Measurements from ENCODE around the gene SNX21. TPM values are rescaled to one million over a fixed set of nuclear protein-coding genes. Genes with fewer than 3 reads are reported as not detected.
A peak's percentile ranks its signal among the peaks of the same experiment; 100 is the strongest.

SNX21 gene
- total RNA-seq, 2 experiments from 2014 or later = 0.96 to 1.1 TPM

DNA sequence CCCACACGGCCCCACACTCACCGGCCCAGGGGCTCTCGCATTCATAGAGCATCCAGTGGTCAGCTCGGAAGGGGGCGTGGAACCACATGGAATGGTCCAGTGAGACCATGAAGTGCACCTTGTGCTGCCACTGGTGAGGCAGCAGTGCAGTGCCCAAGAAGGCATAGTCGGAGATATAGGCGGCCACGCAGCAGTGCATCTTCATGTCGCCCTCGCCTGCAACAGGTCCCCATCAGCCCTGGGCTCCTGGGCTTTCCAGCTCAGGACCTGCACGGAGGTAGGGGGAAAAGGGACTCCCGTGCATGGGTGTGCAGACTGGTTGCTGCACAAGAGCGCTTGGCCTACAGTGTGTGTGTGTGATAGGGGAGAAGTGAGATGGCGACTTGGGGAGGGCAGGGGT is 9.9 kb downstream of the SNX21 start:
- CTCF ChIA-PET = interaction anchor here (1.5 kb wide), 1 partner anchor 17 kb away, joined by 3 read pairs; no protein-coding TSS in a partner anchor

DNA sequence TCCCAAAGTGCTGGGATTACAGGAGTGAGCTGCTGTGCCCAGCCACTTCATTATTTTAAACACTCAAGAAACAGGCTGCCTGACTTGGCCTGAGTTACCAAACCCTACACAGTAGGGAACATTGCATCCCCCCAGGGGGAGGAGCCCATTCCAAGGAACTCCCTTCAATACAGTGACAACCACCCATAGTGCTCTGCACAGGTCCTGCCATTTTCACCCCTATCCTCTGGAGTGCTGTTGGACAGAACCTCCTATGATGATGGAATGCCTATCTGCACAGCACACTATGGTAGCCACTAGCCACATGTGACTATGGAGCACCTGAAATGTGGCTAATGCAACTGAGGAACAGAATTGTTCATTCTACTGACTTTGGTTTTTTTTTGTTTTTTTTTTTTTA is 11.9 kb downstream of the SNX21 start:
- H3K9me3 Mint-ChIP-seq (ENCODE audit: low read depth) = no peaks in the 10 kb centered on the region
- CTCF ChIA-PET = no interaction called here

More for the DNA sequence above, 9.9 kb downstream of the SNX21 start:
- H3K4me3 Mint-ChIP-seq = no peak overlapping the region
- DNase-seq (no peak), ATAC-seq (no peak)
- H3K4me1 Mint-ChIP-seq = peaks cover 6% of the 10 kb centered on the region
- H3K36me3 Mint-ChIP-seq = peaks cover 5% of the 10 kb centered on the region
- H3K27me3 Mint-ChIP-seq = no peaks in the 10 kb centered on the region
- no peaks in the 10 kb centered on the region for H3K9me3 Mint-ChIP-seq (ENCODE audit: low read depth)
- no peak overlapping the region for H3K27ac Mint-ChIP-seq

DNA sequence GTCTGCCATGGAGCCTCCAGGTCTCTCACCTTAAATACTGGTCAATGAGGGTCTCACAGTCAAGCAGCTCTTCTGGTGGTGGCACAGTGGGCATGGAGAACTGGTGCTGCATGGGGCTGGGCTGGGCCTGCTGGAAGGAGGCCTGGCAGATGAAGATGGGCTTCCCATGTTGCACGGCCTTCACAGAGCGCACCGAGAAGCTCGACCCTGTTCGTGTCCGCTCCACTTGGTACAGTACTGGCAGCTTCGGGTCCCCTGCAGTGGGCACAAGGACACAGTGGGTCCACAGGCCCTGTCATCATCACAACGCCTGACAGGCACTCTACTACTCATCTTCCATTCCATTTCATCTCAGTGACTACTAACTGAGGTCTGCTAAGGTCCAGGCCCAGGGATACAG is 14.8 kb downstream of the SNX21 start:
- H3K27ac Mint-ChIP-seq = no peak overlapping the region
- CTCF ChIA-PET = interaction anchor here (1.0 kb wide), 1 partner anchor 20 kb away, joined by 3 read pairs; no protein-coding TSS in a partner anchor

More for the DNA sequence above, 11.9 kb downstream of the SNX21 start:
- no peak for DNase-seq
- H3K27ac Mint-ChIP-seq = no peak overlapping the region
- peaks cover 6% of the 10 kb centered on the region for H3K4me1 Mint-ChIP-seq
- no peak for ATAC-seq
- no peaks in the 10 kb centered on the region for H3K27me3 Mint-ChIP-seq
- peaks cover 12% of the 10 kb centered on the region for H3K36me3 Mint-ChIP-seq
- H3K4me3 Mint-ChIP-seq = no peak overlapping the region

DNA sequence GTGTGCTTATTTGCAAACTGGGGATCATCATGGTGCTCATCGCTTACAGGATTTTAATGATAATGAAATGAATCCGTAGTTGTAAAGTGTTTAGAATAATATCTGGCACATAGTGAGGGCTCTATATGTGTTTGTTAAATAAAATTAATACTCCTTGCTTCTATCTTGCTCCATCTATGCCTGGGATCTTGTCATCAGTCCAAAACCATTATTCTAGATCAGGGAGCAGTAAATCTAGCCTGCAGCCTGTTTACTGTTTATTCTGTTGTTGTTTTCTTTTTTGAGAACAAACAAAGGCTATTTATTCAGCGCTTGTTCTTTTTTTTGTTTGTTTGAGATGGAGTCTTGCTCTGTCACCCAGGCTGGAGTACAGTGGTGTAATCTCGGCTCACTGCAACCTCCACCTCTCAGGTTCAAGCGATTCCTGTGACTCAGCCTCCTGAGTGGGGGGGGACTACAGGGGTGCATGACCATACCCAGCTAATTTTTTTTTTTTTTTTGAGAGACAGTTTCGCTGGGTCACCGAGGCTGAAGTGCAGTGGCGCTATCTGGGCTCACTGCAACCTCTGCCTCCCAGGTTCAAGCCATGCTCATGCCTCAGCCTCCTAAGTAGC is 15.5 kb downstream of the SNX21 start:
- Mint-ChIP-seq H3K9me3 (ENCODE audit: low read depth) (no peaks in the 10 kb centered on the region), H3K27me3 (no peaks in the 10 kb centered on the region), H3K4me1 (no peaks in the 10 kb centered on the region), H3K36me3 (peaks cover 20% of the 10 kb centered on the region), H3K27ac (no peak overlapping the region), H3K4me3 (no peak overlapping the region)
- ATAC-seq (no peak), DNase-seq (no peak)
- CTCF ChIA-PET = interaction anchor here (1.0 kb wide), 1 partner anchor 20 kb away, joined by 3 read pairs; no protein-coding TSS in a partner anchor

More for the DNA sequence above, 14.8 kb downstream of the SNX21 start:
- no peaks in the 10 kb centered on the region for H3K9me3 Mint-ChIP-seq (ENCODE audit: low read depth)
- H3K27me3 Mint-ChIP-seq = no peaks in the 10 kb centered on the region
- no peak for DNase-seq
- ATAC-seq = no peak
- no peaks in the 10 kb centered on the region for H3K4me1 Mint-ChIP-seq
- H3K36me3 Mint-ChIP-seq = peaks cover 17% of the 10 kb centered on the region
- H3K4me3 Mint-ChIP-seq = no peak overlapping the region

DNA sequence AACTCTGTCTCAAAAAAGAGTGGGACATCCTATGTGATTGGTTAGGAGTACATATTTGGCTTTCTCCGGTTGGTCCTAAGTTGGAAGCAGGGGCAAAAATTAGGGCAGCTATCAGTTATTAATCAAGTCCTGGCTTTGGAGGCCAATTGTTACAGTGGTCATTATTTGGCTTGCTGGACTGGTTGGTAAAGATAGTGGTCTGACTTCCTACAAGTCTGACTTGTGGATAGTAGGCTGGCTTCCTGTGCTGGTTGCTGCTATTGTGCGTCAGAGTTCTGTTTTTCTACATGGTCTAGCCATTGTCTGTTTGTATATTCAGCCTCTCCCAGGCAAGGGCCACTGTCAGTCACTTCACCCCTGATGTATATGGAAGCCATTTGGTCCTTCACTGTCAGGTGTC is 16.6 kb downstream of the SNX21 start:
- H3K27ac Mint-ChIP-seq = no peak overlapping the region
- DNase-seq = no peak
- no peaks in the 10 kb centered on the region for H3K27me3 Mint-ChIP-seq
- H3K9me3 Mint-ChIP-seq (ENCODE audit: low read depth) = no peaks in the 10 kb centered on the region
- CTCF ChIA-PET = no interaction called here
- peaks cover 19% of the 10 kb centered on the region for H3K36me3 Mint-ChIP-seq
- ATAC-seq = no peak
- peaks cover 6% of the 10 kb centered on the region for H3K4me1 Mint-ChIP-seq
- no peak overlapping the region for H3K4me3 Mint-ChIP-seq

DNA sequence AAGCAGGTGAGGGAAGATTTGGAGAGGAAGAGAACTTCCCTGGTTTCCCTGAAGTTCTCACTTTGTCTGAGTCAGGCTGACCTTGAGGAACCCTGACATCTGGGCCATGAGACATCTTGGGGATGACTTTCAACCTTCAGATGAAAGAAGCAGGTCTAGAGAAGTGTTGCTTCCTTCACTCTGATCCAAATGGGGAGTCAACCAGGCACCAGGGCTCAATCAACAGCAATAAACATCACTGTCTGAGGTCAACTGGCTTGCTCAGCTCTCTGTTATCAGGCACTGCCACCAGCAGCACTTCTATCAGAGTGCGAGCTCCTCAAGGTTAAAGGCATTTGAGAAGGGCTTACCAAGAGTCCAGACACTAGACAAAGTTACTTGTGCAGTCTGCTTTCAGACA is 17.3 kb downstream of the SNX21 start:
- Mint-ChIP-seq H3K9me3 (ENCODE audit: low read depth) (no peaks in the 10 kb centered on the region), H3K36me3 (peaks cover 19% of the 10 kb centered on the region), H3K4me3 (no peak overlapping the region), H3K27ac (no peak overlapping the region), H3K4me1 (peaks cover 10% of the 10 kb centered on the region), H3K27me3 (no peaks in the 10 kb centered on the region)
- ATAC-seq (no peak), DNase-seq (no peak)
- CTCF ChIA-PET = interaction anchor here (1.2 to 1.8 kb wide), 3 partner anchors 18 to 119 kb away, joined by 3 to 5 read pairs (median 3); partner anchors contain the start of gene SNX21

DNA sequence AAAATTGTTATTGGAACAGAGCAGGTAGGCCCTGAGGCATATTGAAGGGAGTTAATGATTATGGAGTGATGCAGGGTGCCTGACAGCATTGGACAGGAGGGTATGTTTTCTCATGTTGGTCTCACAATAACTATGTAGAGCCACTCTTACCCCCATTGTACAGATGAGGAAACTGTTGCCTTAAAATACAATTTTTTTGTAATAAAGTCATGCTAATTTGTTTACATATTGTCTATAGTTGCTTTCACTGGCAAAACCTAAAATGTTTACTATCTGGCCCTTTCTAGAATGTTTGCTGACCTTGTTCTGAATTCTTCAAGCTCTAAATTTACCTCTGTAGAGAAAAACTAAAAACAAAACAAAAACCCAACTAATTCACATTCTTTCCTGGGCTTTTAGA is 17.9 kb downstream of the SNX21 start:
- no peaks in the 10 kb centered on the region for H3K27me3 Mint-ChIP-seq
- H3K36me3 Mint-ChIP-seq = peaks cover 19% of the 10 kb centered on the region
- ATAC-seq = no peak
- peaks cover 15% of the 10 kb centered on the region for H3K4me1 Mint-ChIP-seq
- no peak overlapping the region for H3K27ac Mint-ChIP-seq
- no peak for DNase-seq
- CTCF ChIA-PET = interaction anchor here (1.0 to 1.8 kb wide), 5 partner anchors 17 to 118 kb away, joined by 3 to 5 read pairs (median 3); partner anchors contain the start of gene SNX21
- H3K4me3 Mint-ChIP-seq = no peak overlapping the region
- no peaks in the 10 kb centered on the region for H3K9me3 Mint-ChIP-seq (ENCODE audit: low read depth)

DNA sequence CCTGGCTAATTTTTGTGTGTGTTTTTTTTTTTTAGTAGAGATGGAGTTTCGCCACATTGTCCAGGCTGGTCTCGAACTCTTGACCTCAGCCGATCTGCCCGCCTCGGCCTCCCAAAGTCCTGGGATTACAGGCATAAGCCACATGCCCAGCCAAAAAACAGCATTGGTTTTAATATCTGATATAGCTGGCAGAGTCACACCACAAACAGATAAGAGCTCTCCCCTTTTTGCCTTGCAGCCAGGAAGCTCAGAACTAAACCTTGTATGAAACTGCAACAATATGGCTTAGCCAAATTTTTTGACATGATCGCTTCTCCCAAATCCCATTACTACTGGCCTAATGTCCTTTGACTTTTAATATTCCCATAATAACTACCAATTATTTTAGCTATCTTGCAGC is 18.7 kb downstream of the SNX21 start:
- CTCF ChIA-PET = interaction anchor here (0.8 to 1.8 kb wide), 5 partner anchors 18 to 160 kb away, joined by 3 to 5 read pairs (median 3); partner anchors contain the start of gene SNX21
- H3K27me3 Mint-ChIP-seq = no peaks in the 10 kb centered on the region
- no peaks in the 10 kb centered on the region for H3K9me3 Mint-ChIP-seq (ENCODE audit: low read depth)
- DNase-seq (no peak), ATAC-seq (no peak)
- H3K27ac Mint-ChIP-seq = no peak overlapping the region
- peaks cover 19% of the 10 kb centered on the region for H3K36me3 Mint-ChIP-seq
- H3K4me3 Mint-ChIP-seq = no peak overlapping the region
- H3K4me1 Mint-ChIP-seq = peaks cover 19% of the 10 kb centered on the region

DNA sequence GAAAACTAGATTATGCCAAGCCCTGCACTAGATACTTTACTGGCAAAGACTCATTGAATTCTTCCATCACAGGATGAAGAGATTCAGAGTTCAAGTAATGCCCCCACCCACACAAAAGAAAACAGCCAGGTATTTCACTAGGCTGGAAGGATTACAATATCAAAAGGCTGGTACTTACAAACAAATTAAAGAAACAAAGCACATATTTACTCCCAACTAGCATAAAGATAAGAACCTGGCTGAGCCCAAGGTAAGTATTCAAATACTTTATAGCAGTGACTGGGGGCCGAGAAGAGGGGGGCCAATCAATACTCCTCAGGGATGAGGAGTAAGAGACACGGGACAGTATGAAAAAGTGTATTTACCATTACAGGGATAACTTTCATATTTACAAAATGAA is 19.9 kb downstream of the SNX21 start:
- Mint-ChIP-seq H3K4me1 (peaks cover 29% of the 10 kb centered on the region), H3K27me3 (no peaks in the 10 kb centered on the region), H3K27ac (no peak overlapping the region), H3K9me3 (ENCODE audit: low read depth) (no peaks in the 10 kb centered on the region), H3K36me3 (peaks cover 19% of the 10 kb centered on the region), H3K4me3 (no peak overlapping the region)
- CTCF ChIA-PET = interaction anchor here (1.5 to 2.7 kb wide), 2 partner anchors 54 to 117 kb away, joined by 3 to 5 read pairs; no protein-coding TSS in a partner anchor
- DNase-seq (no peak), ATAC-seq (no peak)

DNA sequence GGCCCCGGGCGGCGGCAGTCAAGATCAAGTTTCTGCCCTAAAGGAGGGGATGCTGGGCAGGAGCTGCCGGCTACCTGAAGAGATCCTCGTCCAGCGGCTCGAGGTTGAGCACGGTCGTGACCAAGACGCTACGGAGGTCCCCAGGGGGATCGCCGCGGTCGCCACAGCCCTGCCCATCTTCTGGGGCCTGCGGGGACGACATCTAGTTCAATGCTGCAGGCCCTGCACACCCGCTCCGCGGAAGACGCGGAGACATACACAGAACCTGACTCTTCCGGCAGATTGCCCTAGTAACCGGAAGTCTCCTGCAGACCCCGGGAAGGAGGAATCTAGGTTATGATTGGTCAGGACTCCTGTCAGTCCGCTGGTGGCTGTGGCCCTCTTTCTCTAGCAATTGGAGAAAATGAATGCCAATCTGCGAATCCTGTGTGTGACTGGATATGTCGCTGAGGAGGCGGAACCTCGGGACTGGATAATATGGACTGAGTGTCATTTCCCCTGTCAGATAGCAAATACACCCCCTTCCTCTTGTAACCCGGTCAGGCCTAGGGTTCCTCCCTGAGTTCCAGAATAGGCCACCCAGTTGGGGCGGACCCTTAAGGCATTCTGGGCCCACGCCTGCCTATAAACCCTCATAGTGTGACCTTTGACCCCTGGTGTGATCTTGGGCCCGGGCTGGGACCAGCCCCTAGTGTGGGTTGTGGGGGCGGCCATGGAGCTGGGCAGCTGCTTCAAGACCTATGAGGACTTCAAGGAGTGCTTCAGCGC is 23.7 kb downstream of the SNX21 start, which contains the start of the genes ACOT8 and ZSWIM3:
ACOT8 (minus strand) TSS at position 279 of the 768 bp plus-strand sequence; CDS start at position 202, 77 bp downstream.
ZSWIM3 (plus strand) TSS at position 501 of the 768 bp plus-strand sequence; CDS start at position 713, 212 bp downstream.
- H3K4me3 Mint-ChIP-seq = peak within 1 kb of the TSS; percentile 96
- ATAC-seq (peak; percentile 97), DNase-seq (peak; percentile 98)
- H3K36me3 Mint-ChIP-seq = peaks cover 15% of the 10 kb centered on the region
- no peaks in the 10 kb centered on the region for H3K27me3 Mint-ChIP-seq
- CTCF ChIA-PET = interaction anchor here (0.6 to 1.7 kb wide), 5 partner anchors 17 to 113 kb away, joined by 3 to 11 read pairs (median 8); no protein-coding TSS in a partner anchor
- peaks cover 45% of the 10 kb centered on the region for H3K4me1 Mint-ChIP-seq
- peak within 1 kb of the TSS; percentile 99 for H3K27ac Mint-ChIP-seq
- no peaks in the 10 kb centered on the region for H3K9me3 Mint-ChIP-seq (ENCODE audit: low read depth)

DNA sequence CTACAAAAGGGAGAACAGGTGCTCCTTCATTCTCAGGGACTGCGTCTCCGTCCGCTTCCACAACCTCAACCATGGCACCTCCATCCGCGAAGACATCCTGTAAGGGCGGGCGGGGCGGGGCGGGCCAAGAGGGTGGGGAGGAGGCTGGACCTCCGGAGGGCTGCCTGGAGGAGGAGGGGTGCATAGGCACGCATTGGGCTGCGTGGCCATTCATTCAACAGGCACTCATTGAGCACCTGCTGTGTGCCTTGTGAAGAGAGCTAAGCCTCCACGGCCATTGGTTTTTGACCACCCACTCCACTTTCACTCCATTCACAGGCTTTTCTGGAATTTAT is 24.2 kb downstream of the SNX21 start:
- Mint-ChIP-seq H3K27me3 (no peaks in the 10 kb centered on the region), H3K36me3 (peaks cover 13% of the 10 kb centered on the region), H3K4me3 (peak overlapping the region; percentile 96), H3K27ac (peak overlapping the region; percentile 99), H3K4me1 (peaks cover 45% of the 10 kb centered on the region), H3K9me3 (ENCODE audit: low read depth) (no peaks in the 10 kb centered on the region)
- CTCF ChIA-PET = interaction anchor here (1.1 to 1.7 kb wide), 4 partner anchors 15 to 58 kb away, joined by 3 to 8 read pairs (median 3); partner anchors contain the start of gene UBE2C
- DNase-seq = peak; percentile 74
- ATAC-seq = peak; percentile 42

DNA sequence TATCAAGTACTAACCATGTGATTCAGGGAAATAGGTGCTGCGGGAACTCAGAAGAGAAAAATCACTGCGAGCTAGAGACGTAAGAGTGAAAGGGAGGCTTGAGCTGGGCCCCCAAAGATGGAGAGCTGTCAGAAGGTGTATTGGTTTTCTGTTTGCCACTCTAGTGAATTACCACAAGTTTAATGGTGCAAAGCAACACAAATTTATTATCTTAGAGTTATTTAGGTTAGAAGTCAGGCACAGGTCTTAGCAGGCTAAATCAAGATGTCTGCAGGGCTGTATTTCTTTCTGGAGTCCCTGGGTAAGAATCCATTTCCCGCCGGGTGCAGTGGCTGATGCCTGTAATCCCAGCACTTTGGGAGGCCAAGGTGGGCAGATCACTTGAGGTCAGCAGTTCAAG is 26.3 kb downstream of the SNX21 start:
- Mint-ChIP-seq H3K4me1 (peaks cover 42% of the 10 kb centered on the region), H3K27ac (no peak overlapping the region), H3K9me3 (ENCODE audit: low read depth) (no peaks in the 10 kb centered on the region), H3K4me3 (no peak overlapping the region), H3K36me3 (peaks cover 8% of the 10 kb centered on the region), H3K27me3 (no peaks in the 10 kb centered on the region)
- ATAC-seq (no peak), DNase-seq (no peak)
- CTCF ChIA-PET = no interaction called here

DNA sequence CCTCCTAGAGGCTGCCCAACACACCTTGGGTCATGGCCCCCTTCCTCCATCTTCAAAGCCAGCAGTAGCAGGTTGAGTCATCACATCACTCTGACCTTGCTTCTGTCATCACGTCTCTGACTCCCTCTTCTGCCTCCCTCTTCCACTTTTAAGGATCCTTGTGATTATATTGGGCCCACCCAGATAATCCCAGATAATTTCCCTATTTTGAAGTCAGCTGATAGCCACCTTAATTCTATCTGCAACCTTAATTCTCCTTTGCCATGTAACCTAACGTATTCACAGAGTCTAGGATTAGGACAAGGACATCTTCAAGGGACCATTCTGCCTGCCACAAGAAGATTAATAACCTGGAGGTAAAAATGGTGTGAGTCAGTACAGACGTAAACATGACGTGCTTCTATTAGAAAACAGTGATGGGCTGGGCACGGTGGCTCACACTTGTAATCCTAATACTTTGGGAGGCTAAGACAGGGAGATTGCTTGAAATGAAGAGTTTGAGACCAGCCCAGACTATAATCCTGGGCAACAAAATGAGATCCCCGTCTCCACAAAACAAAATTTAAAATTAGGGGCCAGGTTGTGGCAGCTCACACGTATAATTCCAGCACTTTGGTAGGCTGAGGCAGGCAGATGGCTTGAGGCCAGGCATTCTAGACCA is 27.1 kb downstream of the SNX21 start:
- CTCF ChIA-PET = interaction anchor here (1.0 kb wide), 1 partner anchor 23 kb away, joined by 3 read pairs; no protein-coding TSS in a partner anchor
- H3K9me3 Mint-ChIP-seq (ENCODE audit: low read depth) = no peaks in the 10 kb centered on the region
- no peak for DNase-seq
- peaks cover 8% of the 10 kb centered on the region for H3K36me3 Mint-ChIP-seq
- no peak overlapping the region for H3K4me3 Mint-ChIP-seq
- H3K27ac Mint-ChIP-seq = no peak overlapping the region
- no peak for ATAC-seq
- H3K4me1 Mint-ChIP-seq = peaks cover 37% of the 10 kb centered on the region
- no peaks in the 10 kb centered on the region for H3K27me3 Mint-ChIP-seq
